B cell (primary cell): ENCODE measurements around the gene YOD1. TPM values are rescaled to one million over a fixed set of nuclear protein-coding genes. Genes with fewer than 3 reads are reported as not detected.

Experiments
- ATAC-seq: fragments of 200-7000 bp; cut with Tn5 transposase; one replicate; pipeline ENCODE4 v1.10.0; 2021; ENCODE audit warnings: low read depth, mild to moderate bottlenecking, moderate number of reproducible peaks, moderate library complexity
- CTCF ChIA-PET: fragments of 350-600 bp; sonication (Branson Sonifier 250); formaldehyde crosslinking; loops from one replicate; lab custom pipeline; 2021; ENCODE audit warnings: antibody characterized with exemption, inconsistent platforms; lab: Charles Lee
- POLR2A ChIA-PET: fragments of 350-600 bp; sonication (Branson Sonifier 250); formaldehyde crosslinking; loops from one replicate; lab custom pipeline; 2021; ENCODE audit warnings: antibody characterized with exemption; lab: Charles Lee
- DNase-seq: peaks from one replicate; pipeline ENCODE4 v3.0.0; 2013
- H2AFZ ChIP-seq: 2 replicates; pipeline ENCODE4 v1.6.1; 2012; ENCODE audit warnings: mild to moderate bottlenecking, low read depth, low read length; ENCODE audit not compliant: insufficient read depth, poor library complexity, severe bottlenecking
- H3K27ac ChIP-seq, 2 donors: 1 replicate in 1 of 2; 2 replicates in 1 of 2; pipeline ENCODE4 v1.5.1; 2012 to 2013; ENCODE audit warnings: low read length in 2 of 2, mild to moderate bottlenecking in 2 of 2, moderate library complexity in 1 of 2
- H3K27me3 ChIP-seq, 4 experiments: fragments of 200-600 bp in 1 of 4; sonication (generic) in 1 of 4; replicated peaks in 1 of 4; 1 replicate in 2 of 4; 2 replicates in 2 of 4; pipeline versions ENCODE4 v1.6.1 to v1.7.0; 2013 to 2016; ENCODE audit warnings: low read length in 3 of 4, mild to moderate bottlenecking in 2 of 4, mixed read lengths in 1 of 4, moderate library complexity in 1 of 4; ENCODE audit not compliant: insufficient read depth in 4 of 4, control insufficient read depth in 3 of 4; ENCODE audit errors: control extremely low read depth in 1 of 4
- H3K36me3 ChIP-seq, 2 experiments: replicated peaks in 1 of 2; 1 replicate in 1 of 2; 2 replicates in 1 of 2; pipeline versions ENCODE4 v1.6.1 to v1.7.1; 2013; ENCODE audit warnings: low read length in 1 of 2; ENCODE audit not compliant: insufficient read depth in 2 of 2, control insufficient read depth in 1 of 2; ENCODE audit errors: control extremely low read depth in 1 of 2, extremely low read depth in 1 of 2
- H3K4me1 ChIP-seq, 2 donors: fragments of 200-600 bp in 1 of 2; sonication (generic) in 1 of 2; 1 replicate in 1 of 2; 2 replicates in 1 of 2; pipeline versions ENCODE4 v1.5.1 to v1.6.1; 2013 to 2017; ENCODE audit warnings: low read length in 2 of 2; ENCODE audit not compliant: control insufficient read depth in 2 of 2, insufficient read depth in 2 of 2
- H3K4me2 ChIP-seq: replicated peaks from 2 replicates; pipeline ENCODE3; 2012; ENCODE audit warnings: mild to moderate bottlenecking, low read depth, low read length; ENCODE audit not compliant: poor library complexity, severe bottlenecking
- H3K4me3 ChIP-seq, 5 experiments: fragments of 200-600 bp in 1 of 5; sonication (generic) in 1 of 5; 1 replicate in 3 of 5; 2 replicates in 2 of 5; pipeline versions ENCODE4 v1.5.1 to v1.7.0; 2011 to 2016; ENCODE audit warnings: low read length in 4 of 5, mild to moderate bottlenecking in 4 of 5, low read depth in 2 of 5, control low read depth in 1 of 5, moderate library complexity in 1 of 5; ENCODE audit not compliant: insufficient read depth in 1 of 5; ENCODE audit errors: control extremely low read depth in 1 of 5, extremely low read depth in 1 of 5
- H3K79me2 ChIP-seq: fragments of 200-600 bp; sonication (generic); one replicate; pipeline ENCODE4 v1.6.0; 2016; ENCODE audit warnings: low read length; ENCODE audit not compliant: control insufficient read depth, insufficient read depth
- H3K9ac ChIP-seq: fragments of 200-600 bp; sonication (generic); 2 replicates; pipeline ENCODE4 v1.6.1; 2017; ENCODE audit warnings: mild to moderate bottlenecking, low read length, moderate library complexity
- H3K9me3 ChIP-seq, 3 donors: one replicate each; pipeline versions ENCODE4 v1.6.1 to v1.7.1; 2013; ENCODE audit warnings: low read length in 2 of 3; ENCODE audit not compliant: control insufficient read depth in 2 of 3, insufficient read depth in 1 of 3; ENCODE audit errors: control extremely low read depth in 1 of 3
- H4K20me1 ChIP-seq: 2 replicates; pipeline ENCODE4 v1.6.0; 2012; ENCODE audit warnings: mild to moderate bottlenecking, low read length; ENCODE audit not compliant: insufficient read depth, control insufficient read depth, poor library complexity, severe bottlenecking
- H3K27ac Mint-ChIP-seq: one replicate; pipeline ENCODE4 v1.8.0; 2021; ENCODE audit warnings: mixed read lengths
- H3K27me3 Mint-ChIP-seq: one replicate; pipeline ENCODE4 v1.8.0; 2021; ENCODE audit warnings: mixed read lengths
- H3K4me1 Mint-ChIP-seq: one replicate; pipeline ENCODE4 v1.8.0; 2021; ENCODE audit warnings: mixed read lengths
- H3K4me3 Mint-ChIP-seq: one replicate; pipeline ENCODE4 v1.8.0; 2021; ENCODE audit warnings: mixed read lengths
- H3K9me3 Mint-ChIP-seq: one replicate; pipeline ENCODE4 v1.8.0; 2022; ENCODE audit warnings: mixed read lengths; ENCODE audit not compliant: insufficient read depth
- CTCF ChIP-seq: fragments of 200-600 bp; IDR thresholded peaks from one replicate; pipeline ENCODE4 v1.8.0; 2022; ENCODE audit warnings: antibody characterized with exemption, mild to moderate bottlenecking
- EZH2 ChIP-seq: IDR thresholded peaks from 2 replicates; pipeline ENCODE4 v1.6.1; 2012; ENCODE audit warnings: borderline replicate concordance, low read depth, mild to moderate bottlenecking, moderate library complexity, low read length; ENCODE audit not compliant: insufficient read depth, poor library complexity, severe bottlenecking
- WGBS: methylation state at CpG from one replicate; pipeline ENCODE4 v1.1.5; 2013; ENCODE audit warnings: missing lambda C conversion rate; ENCODE audit not compliant: insufficient coverage; 5-methylcytosine and 5-hydroxymethylcytosine counted together
- intact Hi-C: fragments of 100-400 bp; cut with micrococcal nuclease; formaldehyde crosslinking; loops from one replicate; pipeline ENCODE4 v1.10.0; 2022
- polyA plus RNA-seq: library from polyadenylated mRNA; depleted of rRNA; stranded (reverse); fragments of >200 nt; gene quantifications from 2 replicates; pipeline ENCODE4 v1.2.3, GENCODE V29; 2012
- total RNA-seq, 2 donors: library from RNA; stranded (reverse); fragments of 120-200 nt in 1 of 2; gene quantifications; 1 replicate in 1 of 2; 2 replicates in 1 of 2; pipeline versions ENCODE4 v1.2.3 to v1.2.4, GENCODE V29; 2013 to 2022

Gene YOD1
- total and polyA plus RNA-seq, 2 donors (not counting 1 experiment from before 2014, with no cell fraction given): 2.3 to 9.4 TPM

GRCh38 chr1:207004931-207005830 lies 45.8 kb downstream of the YOD1 start:
- no peak overlapping the region for H3K27ac Mint-ChIP-seq
- ChIA-PET POLR2A (no interaction called here), CTCF (interaction anchor here (0.6 to 5.1 kb wide), 21 partner anchors 8 to 538 kb away, joined by 3 to 26 read pairs (median 3); no protein-coding TSS in a partner anchor)
- no peak overlapping the region for H3K4me3 Mint-ChIP-seq
- peak; percentile 57 for DNase-seq
- no peak overlapping the region for H3K4me3 ChIP-seq
- peaks cover 0 to 9% (median 2%) of the 10 kb centered on the region in 4 experiments for H3K27me3 ChIP-seq
- no peak overlapping the region for H3K27ac ChIP-seq
- no peaks in the 10 kb centered on the region for H4K20me1 ChIP-seq
- WGBS: 53% methylated on average over 8 of the region's 9 CpGs
- no peak overlapping the region for H3K9ac ChIP-seq
- H3K9me3 Mint-ChIP-seq: no peaks in the 10 kb centered on the region
- peaks cover 2% of the 10 kb centered on the region for H3K4me1 Mint-ChIP-seq
- peak; percentile 47 for ATAC-seq
- peak overlapping the region; percentile 55 for H2AFZ ChIP-seq
- H3K9me3 ChIP-seq: no peaks in the 10 kb centered on the region
- peaks cover 17% of the 10 kb centered on the region for H3K27me3 Mint-ChIP-seq
- H3K79me2 ChIP-seq: no peaks in the 10 kb centered on the region
- H3K36me3 ChIP-seq: no peaks in the 10 kb centered on the region
- H3K4me1 ChIP-seq: peaks cover 3 to 4% of the 10 kb centered on the region in 2 donors
- intact Hi-C loops: loop anchor here (5.0 kb wide), 1 partner anchor 72 kb away; no protein-coding TSS in a partner anchor
- peak overlapping the region; percentile 11 for H3K4me2 ChIP-seq
- TF ChIP-seq EZH2 (no peak), CTCF (peak; percentile 87)

- no peaks in the 10 kb centered on the region for H4K20me1 ChIP-seq
- H2AFZ ChIP-seq: no peak overlapping the region
- ChIA-PET POLR2A (no interaction called here), CTCF (interaction anchor here (1.6 to 5.1 kb wide), 6 partner anchors 10 to 269 kb away, joined by 4 to 26 read pairs (median 8); no protein-coding TSS in a partner anchor)
- H3K4me2 ChIP-seq: no peak overlapping the region
- H3K27ac ChIP-seq: no peak overlapping the region
- Mint-ChIP-seq H3K4me3 (no peak overlapping the region), H3K9me3 (no peaks in the 10 kb centered on the region), H3K27me3 (peaks cover 11% of the 10 kb centered on the region), H3K27ac (no peak overlapping the region), H3K4me1 (peaks cover 2% of the 10 kb centered on the region)
- no peaks in the 10 kb centered on the region for H3K9me3 ChIP-seq
- no peaks in the 10 kb centered on the region for H3K36me3 ChIP-seq
- no peak overlapping the region for H3K9ac ChIP-seq
- H3K79me2 ChIP-seq: no peaks in the 10 kb centered on the region
- no peak for DNase-seq
- H3K27me3 ChIP-seq: peaks cover 0 to 9% (median 2%) of the 10 kb centered on the region in 4 experiments
- H3K4me1 ChIP-seq: peaks cover 3 to 4% of the 10 kb centered on the region in 2 donors
- no peak overlapping the region for H3K4me3 ChIP-seq
- no peak for ATAC-seq
- intact Hi-C loops: no loop called here
- WGBS: 91% methylated on average over 4 of the region's 4 CpGs
- no peak for TF ChIP-seq CTCF
These were observed 47.8 kb downstream of the YOD1 start for GRCh38 chr1:207003210-207003609.
